Progenitor cell of endocrine pancreas (in vitro differentiated cells): ENCODE measurements around the gene JMJD6. TPM values are rescaled to one million over a fixed set of nuclear protein-coding genes. Genes with fewer than 3 reads are reported as not detected.

ENCODE experiments used
- DNase-seq: peaks from one replicate; pipeline ENCODE4 v3.0.0; 2021; ENCODE audit warnings: low spot score; ENCODE audit not compliant: unreplicated experiment
- H3K27ac Mint-ChIP-seq: 2 replicates; pipeline ENCODE4 v1.8.0; 2021; ENCODE audit warnings: mild to moderate bottlenecking, moderate library complexity, mixed read lengths
- H3K27me3 Mint-ChIP-seq: 2 replicates; pipeline ENCODE4 v1.8.0; 2021; ENCODE audit warnings: mixed read lengths
- H3K36me3 Mint-ChIP-seq: 2 replicates; pipeline ENCODE4 v1.8.0; 2022; ENCODE audit warnings: mixed read lengths; ENCODE audit not compliant: insufficient read depth
- H3K4me1 Mint-ChIP-seq: 2 replicates; pipeline ENCODE4 v1.8.0; 2021; ENCODE audit warnings: low read depth, mixed read lengths
- H3K4me3 Mint-ChIP-seq: 2 replicates; pipeline ENCODE4 v1.8.0; 2021; ENCODE audit warnings: low read depth, mild to moderate bottlenecking, moderate library complexity, mixed read lengths
- H3K9me3 Mint-ChIP-seq: 2 replicates; pipeline ENCODE4 v1.8.0; 2021; ENCODE audit warnings: low read depth, mixed read lengths
- CTCF ChIP-seq: fragments of 200-600 bp; sonication (generic); IDR thresholded peaks from one replicate; pipeline ENCODE4 v1.5.0; 2021; ENCODE audit warnings: antibody characterized with exemption, mild to moderate bottlenecking; ENCODE audit not compliant: unreplicated experiment
- microRNA-seq: library from miRNA; unstranded; fragments of <30 nt; microRNA quantifications from one replicate; pipeline ENCODE4 v1.1.0, GENCODE V29; 2020; ENCODE audit warnings: borderline number of aligned reads; ENCODE audit not compliant: unreplicated experiment
- total RNA-seq: library from RNA; stranded (reverse); gene quantifications from 2 replicates; pipeline ENCODE4 v1.2.1, GENCODE V29; 2021

Gene JMJD6
- total RNA-seq, 1 donor from 2014 or later, result 25.6 TPM

- Mint-ChIP-seq H3K4me1 (peaks cover 16% of the 10 kb centered on the region), H3K9me3 (no peaks in the 10 kb centered on the region), H3K27me3 (no peaks in the 10 kb centered on the region), H3K36me3 (peaks cover 3% of the 10 kb centered on the region), H3K27ac (peak overlapping the region; percentile 97), H3K4me3 (peak overlapping the region; percentile 88)
- DNase-seq, result no peak
- TF ChIP-seq CTCF, result no peak
Measured at GRCh38 chr17:76671912-76672262, 54.5 kb downstream of the JMJD6 start.

- Mint-ChIP-seq H3K27ac (peak overlapping the region; percentile 97), H3K4me1 (peaks cover 16% of the 10 kb centered on the region), H3K36me3 (peaks cover 3% of the 10 kb centered on the region), H3K9me3 (no peaks in the 10 kb centered on the region), H3K4me3 (peak overlapping the region; percentile 88), H3K27me3 (no peaks in the 10 kb centered on the region)
- DNase-seq, result peak; percentile 98
- TF ChIP-seq CTCF, result peak; percentile 17
Measured at GRCh38 chr17:76671123-76671911, 55.1 kb downstream of the JMJD6 start.

GRCh38 chr17:76670718-76671122 lies 55.7 kb downstream of the JMJD6 start:
- H3K27ac Mint-ChIP-seq, result peak overlapping the region; percentile 97
- no peak for DNase-seq

GRCh38 chr17:76670020-76670717 lies 56.2 kb downstream of the JMJD6 start:
- peaks cover 16% of the 10 kb centered on the region for H3K4me1 Mint-ChIP-seq
- H3K27ac Mint-ChIP-seq, result peak overlapping the region; percentile 97
- TF ChIP-seq CTCF, result no peak
- no peak overlapping the region for H3K4me3 Mint-ChIP-seq
- no peaks in the 10 kb centered on the region for H3K27me3 Mint-ChIP-seq
- no peak for DNase-seq
- H3K36me3 Mint-ChIP-seq, result peaks cover 1% of the 10 kb centered on the region
- no peaks in the 10 kb centered on the region for H3K9me3 Mint-ChIP-seq

More at GRCh38 chr17:76670718-76671122, 55.7 kb downstream of the JMJD6 start:
- H3K4me1 Mint-ChIP-seq, result peaks cover 16% of the 10 kb centered on the region
- H3K9me3 Mint-ChIP-seq, result no peaks in the 10 kb centered on the region
- peak overlapping the region; percentile 88 for H3K4me3 Mint-ChIP-seq
- H3K27me3 Mint-ChIP-seq, result no peaks in the 10 kb centered on the region
- H3K36me3 Mint-ChIP-seq, result peaks cover 3% of the 10 kb centered on the region
- no peak for TF ChIP-seq CTCF

Small RNA genes within 50 kb of the gene (microRNA-seq; reads per million reads assigned to microRNA genes)
- gene MIR636, result 6.6 reads per million, percentile 6 among the genes with 10 or more reads in this experiment

Other genes with a start within 250 kb of the JMJD6 start
- 11.8 and 12.1 TPM in 2 replicates for gene RHBDF2, start 225.2 kb downstream of the JMJD6 start, total RNA-seq
- 0.46 and 1.0 TPM in 2 replicates for gene CYGB, start 188.9 kb downstream of the JMJD6 start, total RNA-seq
- gene PRCD, start 186.6 kb downstream of the JMJD6 start, total RNA-seq, result 0.86 and 1.7 TPM in 2 replicates
- gene ST6GALNAC2, start 140.7 kb downstream of the JMJD6 start, total RNA-seq, result 0.62 and 1.2 TPM in 2 replicates
- 6.6 and 8.4 TPM in 2 replicates for gene ST6GALNAC1, start 82.8 kb downstream of the JMJD6 start, total RNA-seq
- 93.3 and 94.9 TPM in 2 replicates for gene MXRA7, start 15.6 kb downstream of the JMJD6 start, total RNA-seq
- 28.2 TPM in 2 replicates for gene METTL23, start 233 bp upstream of the JMJD6 start, total RNA-seq
- 265 and 276 TPM in 2 replicates for gene SRSF2, start 10.7 kb upstream of the JMJD6 start, total RNA-seq
- gene MFSD11, start 11.5 kb upstream of the JMJD6 start, total RNA-seq, result 35.6 and 38.7 TPM in 2 replicates
- gene MGAT5B, start 141.8 kb upstream of the JMJD6 start, total RNA-seq, result 2.8 and 4.6 TPM in 2 replicates